GM21390 (cell line): Measurements from ENCODE around the gene LDLRAD2.

Experiments
- ATAC-seq: cut with Tn5 transposase; IDR thresholded peaks from one replicate; pipeline ENCODE4 v1.9.1; 2021; ENCODE audit not compliant: unreplicated experiment

The LDLRAD2 gene

GRCh38 chr1:21840981-21841380 lies 28.9 kb downstream of the LDLRAD2 start:
- no peak for ATAC-seq

GRCh38 chr1:21841852-21842466 lies 29.9 kb downstream of the LDLRAD2 start:
- ATAC-seq, result no peak

GRCh38 chr1:21842606-21843162 lies 30.6 kb downstream of the LDLRAD2 start:
- no peak for ATAC-seq

- ATAC-seq, result no peak
Measured at GRCh38 chr1:21843208-21843607, 31.1 kb downstream of the LDLRAD2 start.

- no peak for ATAC-seq
Measured at GRCh38 chr1:21843996-21844395, 31.9 kb downstream of the LDLRAD2 start.

GRCh38 chr1:21845646-21846641 lies 33.9 kb downstream of the LDLRAD2 start:
- no peak for ATAC-seq

GRCh38 chr1:21847223-21848205 lies 35.4 kb downstream of the LDLRAD2 start:
- ATAC-seq, result no peak

GRCh38 chr1:21848524-21849174 lies 36.6 kb downstream of the LDLRAD2 start:
- ATAC-seq, result no peak

- ATAC-seq, result no peak
Measured at GRCh38 chr1:21849909-21850576, 38.0 kb downstream of the LDLRAD2 start.

GRCh38 chr1:21851430-21852250 lies 39.6 kb downstream of the LDLRAD2 start:
- no peak for ATAC-seq

GRCh38 chr1:21852282-21853130 lies 40.4 kb downstream of the LDLRAD2 start:
- ATAC-seq, result peak; percentile 72

- ATAC-seq, result no peak
Measured at GRCh38 chr1:21853131-21853427, 41.0 kb downstream of the LDLRAD2 start.

GRCh38 chr1:21854090-21854750 lies 42.2 kb downstream of the LDLRAD2 start:
- no peak for ATAC-seq

- ATAC-seq, result no peak
Measured at GRCh38 chr1:21854751-21855131, 42.7 kb downstream of the LDLRAD2 start.

GRCh38 chr1:21855257-21856096 lies 43.4 kb downstream of the LDLRAD2 start:
- ATAC-seq, result no peak

- no peak for ATAC-seq
Measured at GRCh38 chr1:21857142-21857839, 45.2 kb downstream of the LDLRAD2 start.
